GM18508 (cell line): ENCODE data around the gene DMD.

ENCODE experiments used
- ATAC-seq: cut with Tn5 transposase; IDR thresholded peaks from one replicate; pipeline ENCODE4 v1.9.1; 2021; ENCODE audit warnings: moderate number of reproducible peaks; ENCODE audit not compliant: insufficient read depth, unreplicated experiment

Gene DMD

GRCh38 chrX:31580227-31580626 lies 1631.1 kb downstream of the DMD start:
- ATAC-seq: no peak

- ATAC-seq: no peak
Measured at GRCh38 chrX:31572360-31572759, 1639.0 kb downstream of the DMD start.

GRCh38 chrX:31570658-31571057 lies 1640.7 kb downstream of the DMD start:
- ATAC-seq: no peak

DNA sequence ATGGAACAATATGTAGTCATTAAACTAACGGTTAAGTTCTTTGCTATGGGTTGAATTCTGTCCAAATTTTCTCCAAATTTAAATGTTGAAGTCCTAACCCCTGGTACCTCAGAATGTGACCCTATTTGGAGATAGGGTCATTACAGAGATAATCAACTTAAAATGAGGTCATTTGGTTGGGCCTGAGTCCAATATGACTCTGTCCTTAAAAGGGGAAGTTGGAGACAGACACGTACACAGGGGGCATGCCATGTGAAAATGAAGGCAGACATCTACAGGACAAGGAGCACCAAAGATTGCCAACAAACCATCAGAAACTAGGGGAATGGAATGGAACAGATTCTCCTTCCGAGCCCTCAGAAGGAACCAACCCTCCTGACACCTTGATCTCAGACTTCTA lies 1647.6 kb downstream of the DMD start:
- ATAC-seq: no peak

- no peak for ATAC-seq
Measured at GRCh38 chrX:31555506-31555905, 1655.8 kb downstream of the DMD start.

- ATAC-seq: no peak
Measured at GRCh38 chrX:31551913-31552312, 1659.4 kb downstream of the DMD start.

DNA sequence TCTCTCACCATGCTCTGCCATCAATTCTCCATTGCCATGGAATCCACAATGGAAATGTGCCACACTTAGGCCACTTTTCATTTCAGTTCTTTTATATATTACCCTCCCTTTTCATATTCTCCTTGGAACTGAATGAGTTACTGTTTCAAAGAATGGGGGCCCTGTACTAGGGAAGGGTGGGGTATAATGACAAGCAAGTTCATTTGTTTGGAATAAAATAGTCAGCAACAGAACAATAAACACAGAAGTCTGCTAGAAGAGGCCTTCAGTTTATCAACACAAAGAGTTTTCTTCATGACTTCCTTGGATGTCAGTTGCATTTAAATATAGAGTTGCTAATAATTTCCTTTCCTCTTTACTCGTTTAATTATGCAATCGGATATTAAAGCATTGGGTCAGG lies 1661.2 kb downstream of the DMD start:
- ATAC-seq: no peak

DNA sequence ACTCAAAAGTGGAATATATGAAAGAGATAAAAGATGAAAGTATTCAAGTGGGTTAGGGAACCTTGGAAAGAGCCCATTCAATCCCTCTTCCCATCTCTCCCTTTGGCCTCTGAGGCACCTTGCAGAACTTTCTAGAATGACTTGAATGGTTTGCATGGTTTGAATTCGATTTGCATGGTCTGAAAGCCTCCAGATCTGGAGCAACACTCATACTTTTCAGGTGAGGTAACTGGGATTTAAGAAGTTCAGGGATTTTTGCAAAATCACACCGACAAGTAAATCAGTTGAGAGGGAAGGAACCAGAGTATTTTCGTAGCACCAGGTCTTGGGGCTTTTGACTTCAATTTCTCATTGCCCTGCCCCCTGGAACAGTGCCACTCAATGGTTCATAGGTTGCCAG lies 1663.5 kb downstream of the DMD start:
- no peak for ATAC-seq

DNA sequence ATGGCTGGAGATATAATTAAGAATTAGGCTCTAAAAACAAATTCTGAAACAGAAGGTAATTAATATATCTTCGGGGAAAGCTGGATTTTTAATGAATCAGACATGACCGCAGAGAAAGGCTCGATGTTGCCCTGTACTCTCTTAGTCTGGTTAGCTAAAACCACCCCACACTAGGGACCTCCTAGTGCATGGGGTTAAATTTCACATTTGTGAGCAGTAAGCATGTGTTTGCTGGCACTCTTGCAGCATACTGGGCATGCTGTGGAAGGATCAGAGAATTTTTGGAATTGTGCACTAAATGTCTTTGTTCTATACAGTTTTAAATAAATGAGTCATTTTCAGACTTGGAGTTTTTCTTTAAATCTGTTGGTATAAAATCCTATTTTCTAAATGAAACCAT lies 1663.9 kb downstream of the DMD start:
- no peak for ATAC-seq

- ATAC-seq: no peak
Measured at GRCh38 chrX:31546126-31546525, 1665.2 kb downstream of the DMD start.

DNA sequence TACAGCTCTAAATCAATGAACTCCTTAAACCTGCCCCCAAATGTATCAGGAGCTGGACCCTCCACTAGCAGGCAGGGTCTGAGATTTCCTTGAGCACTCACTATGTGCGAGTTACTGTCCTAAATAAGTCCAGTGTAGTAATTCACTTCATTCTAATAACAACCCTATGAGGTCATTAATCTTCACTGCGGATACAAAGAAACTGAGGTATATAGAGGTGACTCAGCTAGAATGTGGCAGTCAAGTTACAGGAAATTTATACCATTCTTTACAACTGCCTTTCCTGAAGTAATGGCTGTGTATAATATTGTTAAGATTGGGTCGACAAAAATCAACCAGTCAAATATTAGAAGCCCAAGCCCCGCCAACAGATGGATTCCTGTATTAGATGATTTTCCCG lies 1665.6 kb downstream of the DMD start:
- no peak for ATAC-seq

- no peak for ATAC-seq
Measured at GRCh38 chrX:31545191-31545590, 1666.2 kb downstream of the DMD start.

DNA sequence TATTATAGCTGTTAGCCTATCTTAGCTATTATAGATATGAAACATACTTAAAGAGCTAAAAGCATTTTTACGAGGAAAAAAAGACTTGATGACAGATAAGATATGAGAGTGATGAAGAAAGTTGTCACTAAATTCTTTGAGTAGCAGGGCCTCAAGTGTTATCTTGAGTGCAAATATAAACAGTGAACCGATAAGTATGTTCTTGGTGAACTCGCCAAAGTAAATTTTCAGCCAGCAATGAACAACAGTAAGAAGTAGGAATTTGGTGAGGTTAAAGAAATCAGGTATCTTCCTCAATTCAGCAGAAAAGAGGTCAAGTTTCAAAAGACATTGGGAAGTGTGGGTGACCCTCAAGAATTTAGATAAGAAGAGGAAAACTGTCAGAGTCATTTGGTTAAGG lies 1667.7 kb downstream of the DMD start:
- ATAC-seq: no peak

DNA sequence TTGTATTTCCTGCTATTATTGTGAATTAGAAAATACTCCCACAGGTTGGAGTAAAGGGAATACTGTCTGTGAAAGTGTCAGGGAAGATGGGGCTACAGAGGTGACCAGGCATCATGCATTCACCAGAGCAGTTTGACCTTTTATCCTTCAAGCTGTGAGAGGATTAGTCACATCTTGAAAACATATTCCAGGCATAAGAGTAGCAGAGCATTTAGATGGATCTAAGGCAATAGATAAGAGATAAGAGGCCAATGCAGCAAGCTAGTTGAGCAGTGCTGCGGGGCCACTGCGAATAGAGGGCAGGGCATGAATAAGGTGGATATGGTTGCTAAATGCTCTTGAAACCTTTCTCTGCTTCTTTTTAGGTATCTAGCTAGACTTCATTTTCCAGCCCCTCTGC lies 1668.8 kb downstream of the DMD start:
- ATAC-seq: no peak

DNA sequence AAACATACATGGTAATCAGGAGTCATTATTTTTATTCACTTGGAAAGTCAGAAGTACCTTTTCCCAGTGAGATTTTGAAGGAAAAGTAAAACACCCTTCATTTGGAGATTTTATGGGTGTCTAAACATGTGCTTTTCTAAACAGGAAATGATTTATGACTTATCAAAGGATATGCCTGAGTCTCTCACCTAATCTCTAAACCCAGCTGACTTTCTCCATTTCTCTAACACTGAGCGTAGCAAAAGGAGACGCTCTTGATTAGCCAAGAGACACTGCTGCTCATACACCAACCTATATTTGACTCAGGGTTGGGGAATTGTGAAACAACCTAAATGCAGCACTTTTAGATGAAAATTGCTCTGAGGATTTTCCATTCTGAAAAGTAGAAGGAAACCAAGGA lies 1671.0 kb downstream of the DMD start:
- ATAC-seq: no peak

GRCh38 chrX:31527455-31528126 lies 1683.8 kb downstream of the DMD start:
- ATAC-seq: no peak

GRCh38 chrX:31523884-31524536 lies 1687.3 kb downstream of the DMD start:
- no peak for ATAC-seq

- ATAC-seq: no peak
Measured at GRCh38 chrX:31522760-31523159, 1688.6 kb downstream of the DMD start.

- no peak for ATAC-seq
Measured at GRCh38 chrX:31521941-31522340, 1689.4 kb downstream of the DMD start.

DNA sequence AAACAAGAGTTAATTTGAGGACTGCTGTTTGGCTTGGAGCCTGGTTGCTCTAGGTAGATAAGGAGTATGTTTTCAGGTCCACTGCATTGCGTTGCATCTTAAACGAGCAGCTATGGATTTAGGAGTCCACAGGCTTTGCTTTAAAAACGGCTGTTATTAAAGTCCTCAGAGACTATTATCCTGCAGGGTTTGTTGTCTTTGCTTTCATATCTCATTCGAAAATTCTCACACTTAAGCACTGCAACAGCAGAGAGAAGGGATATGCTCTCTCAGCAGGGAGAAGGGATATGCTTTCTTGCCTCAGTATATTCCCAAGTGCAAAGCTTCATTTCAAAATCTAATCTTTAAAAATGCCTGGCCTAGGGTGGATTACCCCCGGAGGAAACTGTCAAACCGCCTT lies 1694.8 kb downstream of the DMD start:
- ATAC-seq: no peak

DNA sequence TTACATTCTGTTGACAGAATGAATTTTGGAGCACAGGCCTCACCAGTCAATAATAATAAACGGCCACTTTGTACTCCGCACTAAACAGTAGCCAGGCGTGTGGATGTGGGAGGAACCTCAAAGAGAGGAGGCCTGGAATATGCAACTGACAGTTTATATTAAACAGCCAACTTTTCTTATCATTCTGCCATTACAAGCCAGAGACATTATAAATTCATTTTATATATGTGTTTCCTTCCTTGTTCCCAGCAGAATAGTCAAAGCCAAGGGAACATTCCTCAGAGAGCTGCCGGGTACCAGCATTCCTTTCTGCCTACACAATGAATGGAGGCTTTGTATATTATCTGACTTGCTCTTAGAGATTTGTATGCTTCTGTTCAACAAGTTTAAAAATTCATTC lies 1703.0 kb downstream of the DMD start:
- no peak for ATAC-seq

DNA sequence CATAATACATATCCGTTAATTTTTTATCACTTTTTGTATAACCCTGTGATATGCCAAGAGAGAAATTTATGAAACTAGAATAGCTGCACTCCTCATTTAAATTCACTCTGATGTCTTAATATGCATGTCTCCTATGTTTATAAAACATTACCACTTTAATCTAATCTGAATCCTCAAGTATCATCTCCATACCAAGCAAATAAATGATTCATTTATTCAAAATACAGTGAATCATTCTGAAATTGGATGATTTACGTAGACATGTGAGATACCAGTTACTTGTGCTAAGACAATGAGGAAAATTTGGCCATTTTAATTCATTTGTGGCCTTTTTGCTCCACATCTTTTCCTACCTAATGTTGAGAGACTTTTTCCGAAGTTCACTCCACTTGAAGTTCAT lies 1704.4 kb downstream of the DMD start:
- ATAC-seq: no peak
